ENCODE results near the gene HIVEP2.

GRCh38 chr6:142749556-142749955, 195.4 kb downstream of the HIVEP2 start:
- TF ChIP-seq POLR2A (IDR thresholded peaks at IDR 0.05; ENCODE audit: low read length) (no peak), GATA1 (IDR thresholded peaks at IDR 0.05; ENCODE audit: low read depth, low read length) (no peak)

All from erythroblast (primary cell).